NCI-H345 (cell line): Measurements from ENCODE around the gene HMGXB3.

Source experiments
- DNase-seq: peaks from one replicate; lab custom pipeline; 2025; lab: John Stamatoyannopoulos, UW

Gene HMGXB3

GRCh38 chr5:150052956-150053712 is 52.6 kb downstream of the HMGXB3 start:
- no peak for DNase-seq

- DNase-seq, result no peak
Measured at GRCh38 chr5:150053713-150054392, 53.3 kb downstream of the HMGXB3 start.

GRCh38 chr5:150054569-150054968 is 54.0 kb downstream of the HMGXB3 start:
- DNase-seq, result no peak

GRCh38 chr5:150055326-150056074 is 55.0 kb downstream of the HMGXB3 start:
- no peak for DNase-seq

GRCh38 chr5:150056075-150056443 is 55.5 kb downstream of the HMGXB3 start:
- DNase-seq, result no peak

GRCh38 chr5:150057052-150057451 is 56.5 kb downstream of the HMGXB3 start:
- no peak for DNase-seq

- no peak for DNase-seq
Measured at GRCh38 chr5:150057511-150057910, 57.0 kb downstream of the HMGXB3 start.

GRCh38 chr5:150057996-150058395 is 57.5 kb downstream of the HMGXB3 start:
- DNase-seq, result no peak

GRCh38 chr5:150058480-150059126 is 58.1 kb downstream of the HMGXB3 start:
- DNase-seq, result no peak

- no peak for DNase-seq
Measured at GRCh38 chr5:150059623-150060022, 59.1 kb downstream of the HMGXB3 start.

GRCh38 chr5:150060471-150060870 is 59.9 kb downstream of the HMGXB3 start:
- DNase-seq, result no peak

- no peak for DNase-seq
Measured at GRCh38 chr5:150061538-150061995, 61.0 kb downstream of the HMGXB3 start.

- no peak for DNase-seq
Measured at GRCh38 chr5:150062216-150062922, 61.8 kb downstream of the HMGXB3 start.

GRCh38 chr5:150063638-150064037 is 63.1 kb downstream of the HMGXB3 start:
- no peak for DNase-seq

GRCh38 chr5:150064681-150065220 is 64.2 kb downstream of the HMGXB3 start:
- no peak for DNase-seq

- no peak for DNase-seq
Measured at GRCh38 chr5:150065346-150065745, 64.8 kb downstream of the HMGXB3 start.

GRCh38 chr5:150065886-150066285 is 65.3 kb downstream of the HMGXB3 start:
- no peak for DNase-seq

GRCh38 chr5:150066436-150066835 is 65.9 kb downstream of the HMGXB3 start:
- no peak for DNase-seq

- DNase-seq, result no peak
Measured at GRCh38 chr5:150066901-150067396, 66.4 kb downstream of the HMGXB3 start.

GRCh38 chr5:150067405-150067960 is 66.9 kb downstream of the HMGXB3 start:
- DNase-seq, result no peak

GRCh38 chr5:150068071-150068470 is 67.5 kb downstream of the HMGXB3 start:
- no peak for DNase-seq
